Caco-2 (cell line): ENCODE data around the gene ALOX12B. TPM values are rescaled to one million over a fixed set of nuclear protein-coding genes. Genes with fewer than 3 reads are reported as not detected.
A peak's percentile ranks its signal among the peaks of the same experiment; 100 is the strongest.

Experiments
- BruUV-seq: library from RNA; stranded (reverse); fragments of 400-500 nt; replicated peaks from 2 replicates; lab custom pipeline; 2021; lab: Mats Ljungman, UMichigan
- CTCF ChIA-PET: fragments of 300-600 bp; sonication (Branson Sonifier 250); formaldehyde crosslinking; loops from one replicate; lab custom pipeline; 2022; ENCODE audit warnings: antibody characterized with exemption; lab: Charles Lee
- POLR2A ChIA-PET: fragments of 300-600 bp; sonication (Branson Sonifier 250); formaldehyde crosslinking; loops from one replicate; lab custom pipeline; 2022; ENCODE audit warnings: antibody characterized with exemption; lab: Charles Lee
- DNase-seq, 2 experiments: peaks; one replicate each; pipeline versions ENCODE4 v3.0.0 to v3.0.0-alpha.2; 2020 to 2022
- H3K27me3 ChIP-seq: replicated peaks from 2 replicates; pipeline ENCODE4 v1.6.0; 2011; ENCODE audit warnings: low read length; ENCODE audit not compliant: control insufficient read depth, insufficient read depth
- H3K36me3 ChIP-seq: 2 replicates; pipeline ENCODE4 v1.5.1; 2011; ENCODE audit warnings: low read length; ENCODE audit not compliant: control insufficient read depth, insufficient read depth
- H3K4me1 ChIP-seq: fragments of 250-450 bp; sonication (Bioruptor Pico); 2 replicates; pipeline ENCODE4 v1.5.1; 2020; ENCODE audit warnings: mild to moderate bottlenecking
- H3K4me3 ChIP-seq: 2 replicates; pipeline ENCODE4 v1.5.1; 2011; ENCODE audit warnings: low read depth, mild to moderate bottlenecking, control low read depth, low read length
- H3K9me3 ChIP-seq: fragments of 250-450 bp; sonication (Bioruptor Pico); 2 replicates; pipeline ENCODE4 v1.5.1; 2020; ENCODE audit warnings: mild to moderate bottlenecking, moderate library complexity
- H3K27ac Mint-ChIP-seq: one replicate; pipeline ENCODE4 v1.8.0; 2022; ENCODE audit warnings: mixed read lengths; ENCODE audit not compliant: unreplicated experiment
- H3K27me3 Mint-ChIP-seq: one replicate; pipeline ENCODE4 v1.8.0; 2022; ENCODE audit warnings: mixed read lengths; ENCODE audit not compliant: insufficient read depth, unreplicated experiment
- H3K36me3 Mint-ChIP-seq: one replicate; pipeline ENCODE4 v1.8.0; 2022; ENCODE audit warnings: mild to moderate bottlenecking, mixed read lengths; ENCODE audit not compliant: insufficient read depth, unreplicated experiment
- H3K4me1 Mint-ChIP-seq: one replicate; pipeline ENCODE4 v1.8.0; 2022; ENCODE audit warnings: low read depth, mixed read lengths; ENCODE audit not compliant: unreplicated experiment
- H3K4me3 Mint-ChIP-seq: one replicate; pipeline ENCODE4 v1.8.0; 2022; ENCODE audit warnings: mild to moderate bottlenecking, moderate library complexity, mixed read lengths; ENCODE audit not compliant: unreplicated experiment
- H3K9me3 Mint-ChIP-seq: one replicate; pipeline ENCODE4 v1.8.0; 2022; ENCODE audit warnings: mixed read lengths; ENCODE audit not compliant: unreplicated experiment
- CTCF ChIP-seq, 2 experiments: fragments of 200-600 bp in 1 of 2; IDR thresholded peaks; 1 replicate in 1 of 2; 2 replicates in 1 of 2; pipeline versions ENCODE4 v1.5.1 to v1.8.0; 2011 to 2022; ENCODE audit warnings: antibody characterized with exemption in 1 of 2, control low read depth in 1 of 2, inconsistent platforms in 1 of 2, low read depth in 1 of 2, low read length in 1 of 2, mild to moderate bottlenecking in 1 of 2, moderate library complexity in 1 of 2; ENCODE audit not compliant: insufficient read depth in 1 of 2, severe bottlenecking in 1 of 2, unreplicated experiment in 1 of 2
- intact Hi-C: fragments of 100-400 bp; cut with micrococcal nuclease; formaldehyde crosslinking; loops from one replicate; pipeline ENCODE4 v1.10.0; 2022; ENCODE audit not compliant: unreplicated experiment
- total RNA-seq: library from RNA; stranded (reverse); gene quantifications from 2 replicates; pipeline ENCODE4 v1.2.3, GENCODE V29; 2022

The ALOX12B gene
- total RNA-seq, 1 experiment from 2014 or later = 0.34 TPM

- peak in 1 of 2 experiments; percentile 69 for DNase-seq
- TF ChIP-seq CTCF (IDR thresholded peaks at IDR 0.05; ENCODE audit: insufficient read depth in 1 of 2, low read depth in 1 of 2, low read length in 1 of 2, severe bottlenecking in 1 of 2, unreplicated experiment in 1 of 2) = peak; percentile 11 to 50
- Mint-ChIP-seq H3K27ac (no peak overlapping the region), H3K36me3 (peaks cover 6% of the 10 kb centered on the region), H3K27me3 (no peaks in the 10 kb centered on the region), H3K4me1 (peaks cover 7% of the 10 kb centered on the region), H3K4me3 (no peak overlapping the region), H3K9me3 (no peaks in the 10 kb centered on the region)
- Histone ChIP-seq H3K4me1 (peaks cover 12% of the 10 kb centered on the region), H3K36me3 (no peaks in the 10 kb centered on the region), H3K9me3 (no peaks in the 10 kb centered on the region), H3K27me3 (no peaks in the 10 kb centered on the region), H3K4me3 (no peak overlapping the region)
- POLR2A ChIA-PET = interaction anchor here (1.0 kb wide), 1 partner anchor 113 kb away, joined by 4 read pairs; no protein-coding TSS in a partner anchor
- intact Hi-C loops = no loop called here
- CTCF ChIA-PET = interaction anchor here (0.5 to 1.2 kb wide), 10 partner anchors 9 to 183 kb away, joined by 3 to 12 read pairs (median 4); partner anchors contain the start of gene ALOXE3
- BruUV-seq = no TSS peak
Observed at GRCh38 chr17:8060274-8060673, 27.2 kb downstream of the ALOX12B start.

GRCh38 chr17:8059131-8059530 is 28.4 kb downstream of the ALOX12B start:
- Mint-ChIP-seq H3K27me3 (no peaks in the 10 kb centered on the region), H3K4me1 (peaks cover 13% of the 10 kb centered on the region), H3K9me3 (no peaks in the 10 kb centered on the region), H3K27ac (no peak overlapping the region), H3K36me3 (peaks cover 6% of the 10 kb centered on the region), H3K4me3 (no peak overlapping the region)
- BruUV-seq = TSS peak; percentile 2
- Histone ChIP-seq H3K27me3 (no peaks in the 10 kb centered on the region), H3K9me3 (no peaks in the 10 kb centered on the region), H3K4me3 (no peak overlapping the region), H3K36me3 (no peaks in the 10 kb centered on the region), H3K4me1 (peaks cover 14% of the 10 kb centered on the region)
- intact Hi-C loops = no loop called here
- CTCF ChIA-PET = no interaction called here
- TF ChIP-seq CTCF (IDR thresholded peaks at IDR 0.05; ENCODE audit: insufficient read depth in 1 of 2, low read depth in 1 of 2, low read length in 1 of 2, severe bottlenecking in 1 of 2, unreplicated experiment in 1 of 2) = no peak
- DNase-seq = no peak
- POLR2A ChIA-PET = no interaction called here

- intact Hi-C loops = loop anchor here (1.0 to 2.0 kb wide), 6 partner anchors 17 to 195 kb away; partner anchors contain the start of gene ALOXE3
- H3K36me3 Mint-ChIP-seq = peaks cover 6% of the 10 kb centered on the region
- DNase-seq = peak; percentile 47 to 60
- H3K27me3 Mint-ChIP-seq = no peaks in the 10 kb centered on the region
- POLR2A ChIA-PET = interaction anchor here (0.5 kb wide), 1 partner anchor 406 kb away, joined by 4 read pairs; no protein-coding TSS in a partner anchor
- H3K27ac Mint-ChIP-seq = peak overlapping the region; percentile 90
- Histone ChIP-seq H3K9me3 (no peaks in the 10 kb centered on the region), H3K36me3 (no peaks in the 10 kb centered on the region), H3K27me3 (no peaks in the 10 kb centered on the region), H3K4me1 (peaks cover 14% of the 10 kb centered on the region), H3K4me3 (peak overlapping the region; percentile 46)
- CTCF ChIA-PET = interaction anchor here (0.6 to 2.8 kb wide), 6 partner anchors 16 to 200 kb away, joined by 4 to 25 read pairs (median 6); partner anchors contain the start of gene NAA38
- BruUV-seq = no TSS peak
- H3K4me1 Mint-ChIP-seq = peaks cover 13% of the 10 kb centered on the region
- H3K9me3 Mint-ChIP-seq = no peaks in the 10 kb centered on the region
- TF ChIP-seq CTCF (IDR thresholded peaks at IDR 0.05; ENCODE audit: insufficient read depth in 1 of 2, low read depth in 1 of 2, low read length in 1 of 2, severe bottlenecking in 1 of 2, unreplicated experiment in 1 of 2) = peak; percentile 28 to 51
- H3K4me3 Mint-ChIP-seq = peak overlapping the region; percentile 83
Observed at GRCh38 chr17:8057691-8058114, 29.8 kb downstream of the ALOX12B start.
